H9 (cell line): ENCODE data around the gene SYAP1. TPM values are rescaled to one million over a fixed set of nuclear protein-coding genes. Genes with fewer than 3 reads are reported as not detected.

Experiments
- DNase-seq: peaks from one replicate; pipeline ENCODE4 v3.0.0-alpha.2; 2017
- H2AFZ ChIP-seq: one replicate; pipeline ENCODE4 v1.6.1; 2013; ENCODE audit warnings: mild to moderate bottlenecking, low read length, control low read depth, moderate library complexity
- H2AK5ac ChIP-seq: 2 replicates; pipeline ENCODE4 v1.6.1; 2013; ENCODE audit warnings: low read length, control low read depth, mixed read lengths; ENCODE audit not compliant: insufficient read length
- H2BK120ac ChIP-seq: one replicate; pipeline ENCODE4 v1.6.1; 2013; ENCODE audit warnings: low read depth, mild to moderate bottlenecking, low read length, control low read depth, inconsistent platforms; ENCODE audit not compliant: poor library complexity, severe bottlenecking
- H2BK12ac ChIP-seq: 2 replicates; pipeline ENCODE4 v1.6.1; 2013; ENCODE audit warnings: low read length, control low read depth, mixed read lengths, low read depth; ENCODE audit not compliant: insufficient read length
- H2BK15ac ChIP-seq: 2 replicates; pipeline ENCODE4 v1.6.1; 2013; ENCODE audit warnings: low read depth, low read length, control low read depth
- H2BK20ac ChIP-seq: one replicate; pipeline ENCODE4 v1.6.1; 2013; ENCODE audit warnings: low read depth, mild to moderate bottlenecking, low read length, control low read depth, inconsistent platforms; ENCODE audit not compliant: poor library complexity, severe bottlenecking
- H2BK5ac ChIP-seq: 2 replicates; pipeline ENCODE4 v1.6.1; 2013; ENCODE audit warnings: low read length, control low read depth, mixed read lengths; ENCODE audit not compliant: insufficient read length
- H3K14ac ChIP-seq: 2 replicates; pipeline ENCODE4 v1.6.1; 2013; ENCODE audit warnings: low read length, control low read depth; ENCODE audit not compliant: insufficient read depth
- H3K18ac ChIP-seq: 2 replicates; pipeline ENCODE4 v1.6.1; 2013; ENCODE audit warnings: low read depth, mild to moderate bottlenecking, mixed read lengths, low read length, control low read depth; ENCODE audit not compliant: insufficient read length
- H3K23ac ChIP-seq: 2 replicates; pipeline ENCODE4 v1.6.1; 2013; ENCODE audit warnings: low read length, control low read depth, mixed read lengths, low read depth; ENCODE audit not compliant: insufficient read length
- H3K23me2 ChIP-seq: 2 replicates; pipeline ENCODE4 v1.6.1; 2013; ENCODE audit warnings: low read depth, mild to moderate bottlenecking, mixed read lengths, low read length, control low read depth; ENCODE audit not compliant: insufficient read length, poor library complexity, severe bottlenecking
- H3K27ac ChIP-seq: 2 replicates; pipeline ENCODE4 v1.5.1; 2013; ENCODE audit warnings: low read length, control low read depth, mixed read lengths, low read depth; ENCODE audit not compliant: insufficient read length
- H3K27me3 ChIP-seq: 2 replicates; pipeline ENCODE4 v1.6.1; 2013; ENCODE audit warnings: low read length, control low read depth, inconsistent platforms; ENCODE audit not compliant: insufficient read depth
- H3K4ac ChIP-seq: 2 replicates; pipeline ENCODE4 v1.6.1; 2013; ENCODE audit warnings: low read depth, mild to moderate bottlenecking, control low read depth, inconsistent platforms, low read length, moderate library complexity
- H3K4me1 ChIP-seq: 2 replicates; pipeline ENCODE4 v1.6.1; 2013; ENCODE audit warnings: low read length, control low read depth, inconsistent platforms; ENCODE audit not compliant: insufficient read depth
- H3K4me2 ChIP-seq: 2 replicates; pipeline ENCODE4 v1.6.1; 2013; ENCODE audit warnings: low read length, control low read depth, mixed read lengths; ENCODE audit not compliant: insufficient read length, insufficient read depth
- H3K56ac ChIP-seq: 2 replicates; pipeline ENCODE4 v1.6.1; 2013; ENCODE audit warnings: low read depth, mild to moderate bottlenecking, mixed read lengths, low read length, control low read depth; ENCODE audit not compliant: insufficient read length
- H3K79me1 ChIP-seq: 2 replicates; pipeline ENCODE4 v1.6.1; 2013; ENCODE audit warnings: low read depth, mild to moderate bottlenecking, moderate library complexity, low read length, control low read depth, inconsistent platforms; ENCODE audit not compliant: insufficient read depth, poor library complexity, severe bottlenecking
- H3K79me2 ChIP-seq: 2 replicates; pipeline ENCODE4 v1.6.1; 2013; ENCODE audit warnings: low read length, control low read depth, inconsistent platforms; ENCODE audit not compliant: insufficient read depth
- H3K9ac ChIP-seq: 2 replicates; pipeline ENCODE4 v1.6.1; 2013; ENCODE audit warnings: low read length, control low read depth, mixed read lengths; ENCODE audit not compliant: insufficient read length; ENCODE audit errors: extremely low read depth
- H3K9me3 ChIP-seq: one replicate; pipeline ENCODE4 v1.6.1; 2013; ENCODE audit warnings: low read depth, low read length, inconsistent platforms; ENCODE audit not compliant: control insufficient read depth
- H3T11ph ChIP-seq: one replicate; pipeline ENCODE4 v1.6.1; 2013; ENCODE audit warnings: mild to moderate bottlenecking, low read length, control low read depth, inconsistent platforms
- H4K20me1 ChIP-seq: one replicate; pipeline ENCODE4 v1.6.1; 2013; ENCODE audit not compliant: control insufficient read depth, insufficient read length, insufficient read depth
- H4K5ac ChIP-seq: 2 replicates; pipeline ENCODE4 v1.6.1; 2013; ENCODE audit warnings: low read depth, mild to moderate bottlenecking, mixed read lengths, low read length, control low read depth; ENCODE audit not compliant: insufficient read length
- H4K8ac ChIP-seq: replicated peaks from 2 replicates; pipeline ENCODE4 v1.6.1; 2013; ENCODE audit warnings: low read length, control low read depth, mixed read lengths, low read depth; ENCODE audit not compliant: insufficient read length
- H4K91ac ChIP-seq: 2 replicates; pipeline ENCODE4 v1.6.1; 2013; ENCODE audit warnings: low read depth, mild to moderate bottlenecking, moderate library complexity, mixed read lengths, low read length, control low read depth; ENCODE audit not compliant: insufficient read length
- H3K27ac Mint-ChIP-seq, 3 experiments: 2 replicates in 2 of 3; 3 replicates in 1 of 3; pipeline ENCODE4 v1.8.0; 2020 to 2021; ENCODE audit warnings: mixed read lengths in 3 of 3, mild to moderate bottlenecking in 1 of 3, moderate library complexity in 1 of 3
- H3K27me3 Mint-ChIP-seq: 2 replicates; pipeline ENCODE4 v1.8.0; 2021; ENCODE audit warnings: low read depth, mild to moderate bottlenecking, moderate library complexity, mixed read lengths
- H3K36me3 Mint-ChIP-seq, 3 experiments: 2 replicates in 2 of 3; 3 replicates in 1 of 3; pipeline ENCODE4 v1.8.0; 2020 to 2021; ENCODE audit warnings: low read depth in 3 of 3, mixed read lengths in 3 of 3; ENCODE audit not compliant: insufficient read depth in 1 of 3
- H3K4me1 Mint-ChIP-seq, 2 experiments: 2 replicates each; pipeline ENCODE4 v1.8.0; 2020; ENCODE audit warnings: mixed read lengths in 2 of 2
- H3K4me3 Mint-ChIP-seq, 2 experiments: 2 replicates in 1 of 2; 3 replicates in 1 of 2; pipeline ENCODE4 v1.8.0; 2020 to 2021; ENCODE audit warnings: mild to moderate bottlenecking in 2 of 2, mixed read lengths in 2 of 2, moderate library complexity in 1 of 2
- H3K9me3 Mint-ChIP-seq, 2 experiments: 2 replicates in 1 of 2; 3 replicates in 1 of 2; pipeline ENCODE4 v1.8.0; 2020; ENCODE audit warnings: mild to moderate bottlenecking in 2 of 2, mixed read lengths in 2 of 2, moderate library complexity in 1 of 2
- WGBS: extraction: QIAGEN DNeasy Blood & Tissue Kit; methylation state at CpG from one replicate; pipeline ENCODE4 v1.1.7; 2013; ENCODE audit warnings: missing lambda C conversion rate, low lambda C conversion rate, mixed read lengths; ENCODE audit not compliant: insufficient read length; ENCODE audit errors: extremely low coverage; 5-methylcytosine and 5-hydroxymethylcytosine counted together
- total RNA-seq: library from RNA; stranded (reverse); gene quantifications from 2 replicates; pipeline ENCODE4 v1.2.1, GENCODE V29; 2021
- TF ChIP-seq, protein P1 (sequence below): fragments of 200-600 bp; sonication (generic); conservative IDR thresholded peaks from 3 replicates; pipeline ENCODE4 v1.8.0; 2021; ENCODE audit warnings: antibody characterized with exemption, mild to moderate bottlenecking

The SYAP1 gene
- total RNA-seq, 1 experiment from 2014 or later: 42.7 TPM

DNA sequence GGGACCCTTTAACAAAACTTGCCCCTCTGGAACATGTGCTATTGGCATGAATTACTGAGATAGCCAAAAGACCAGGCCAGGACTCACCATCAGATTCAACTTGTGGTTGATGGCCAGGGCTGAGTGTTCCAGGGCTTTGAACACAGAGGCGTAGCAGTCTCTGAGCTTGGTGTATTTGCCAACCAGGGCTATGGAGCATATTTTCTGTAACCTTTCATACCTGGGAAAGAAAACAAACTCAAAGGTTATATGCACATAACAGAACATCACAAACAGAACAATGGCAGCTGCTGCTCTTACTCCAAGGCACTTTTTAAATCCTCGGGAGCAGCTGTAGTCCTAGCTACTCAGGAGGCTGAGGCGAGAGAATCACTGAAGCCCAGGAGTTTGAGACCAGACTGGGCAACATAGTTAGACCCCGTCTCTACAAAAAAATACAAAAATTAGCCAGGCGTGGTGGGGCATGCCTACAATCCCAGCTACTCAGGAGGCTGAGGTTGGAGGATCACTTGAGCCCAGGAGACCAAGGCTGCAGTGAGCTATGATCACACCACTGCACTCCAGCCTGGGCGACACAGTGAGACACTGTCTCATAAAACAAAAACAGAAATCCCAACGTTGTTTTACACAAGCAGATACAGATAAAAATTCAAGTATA is 36.3 kb upstream of the SYAP1 start:
- Histone ChIP-seq H3K27ac (no peak overlapping the region), H3K9me3 (no peaks in the 10 kb centered on the region), H2BK12ac (no peak overlapping the region), H2BK20ac (no peak overlapping the region), H3K79me2 (no peaks in the 10 kb centered on the region), H3K23me2 (no peaks in the 10 kb centered on the region), H2BK120ac (no peak overlapping the region), H3K4ac (no peak overlapping the region), H3T11ph (no peak overlapping the region), H4K20me1 (no peaks in the 10 kb centered on the region), H3K9ac (no peak overlapping the region), H3K18ac (no peak overlapping the region), H3K4me2 (no peak overlapping the region), H3K79me1 (peaks cover 2% of the 10 kb centered on the region), H3K4me1 (no peaks in the 10 kb centered on the region), H3K27me3 (no peaks in the 10 kb centered on the region), H3K23ac (no peak overlapping the region), H3K56ac (no peak overlapping the region), H4K8ac (no peak overlapping the region), H4K91ac (no peak overlapping the region), H2AK5ac (no peak overlapping the region), H4K5ac (no peak overlapping the region), H2AFZ (no peak overlapping the region), H2BK15ac (no peak overlapping the region), H2BK5ac (no peak overlapping the region), H3K14ac (no peak overlapping the region)
- no peak for DNase-seq
- WGBS: no CpG with 5 or more reads among the region's 7 CpGs
- no peaks in the 10 kb centered on the region for H3K27me3 Mint-ChIP-seq
- H3K27ac Mint-ChIP-seq: no peak overlapping the region
- H3K4me3 Mint-ChIP-seq: no peak overlapping the region
- peaks cover 52 to 93% (median 91%) of the 10 kb centered on the region in 3 experiments for H3K36me3 Mint-ChIP-seq
- H3K4me1 Mint-ChIP-seq: peaks cover 3 to 6% of the 10 kb centered on the region in 2 experiments; a peak in 2 of 4 replicates
- TF ChIP-seq, protein P1, sequence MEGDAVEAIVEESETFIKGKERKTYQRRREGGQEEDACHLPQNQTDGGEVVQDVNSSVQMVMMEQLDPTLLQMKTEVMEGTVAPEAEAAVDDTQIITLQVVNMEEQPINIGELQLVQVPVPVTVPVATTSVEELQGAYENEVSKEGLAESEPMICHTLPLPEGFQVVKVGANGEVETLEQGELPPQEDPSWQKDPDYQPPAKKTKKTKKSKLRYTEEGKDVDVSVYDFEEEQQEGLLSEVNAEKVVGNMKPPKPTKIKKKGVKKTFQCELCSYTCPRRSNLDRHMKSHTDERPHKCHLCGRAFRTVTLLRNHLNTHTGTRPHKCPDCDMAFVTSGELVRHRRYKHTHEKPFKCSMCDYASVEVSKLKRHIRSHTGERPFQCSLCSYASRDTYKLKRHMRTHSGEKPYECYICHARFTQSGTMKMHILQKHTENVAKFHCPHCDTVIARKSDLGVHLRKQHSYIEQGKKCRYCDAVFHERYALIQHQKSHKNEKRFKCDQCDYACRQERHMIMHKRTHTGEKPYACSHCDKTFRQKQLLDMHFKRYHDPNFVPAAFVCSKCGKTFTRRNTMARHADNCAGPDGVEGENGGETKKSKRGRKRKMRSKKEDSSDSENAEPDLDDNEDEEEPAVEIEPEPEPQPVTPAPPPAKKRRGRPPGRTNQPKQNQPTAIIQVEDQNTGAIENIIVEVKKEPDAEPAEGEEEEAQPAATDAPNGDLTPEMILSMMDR: no peak
- H3K9me3 Mint-ChIP-seq: peaks cover 2 to 3% of the 10 kb centered on the region in 2 experiments; a peak in 1 of 5 replicates
